Forelimb muscle (tissue), 1 donor: Measurements from ENCODE around the gene METTL9. TPM values are rescaled to one million over a fixed set of nuclear protein-coding genes. Genes with fewer than 3 reads are reported as not detected.
A peak's percentile ranks its signal among the peaks of the same experiment; 100 is the strongest.
"Not testable (repeated sequence)": the region's sequence is repeated elsewhere in the genome, so short reads cannot be mapped to it uniquely, and the experiment has no call there.

Source experiments
- DNase-seq: peaks from one replicate; pipeline ENCODE4 v3.0.0-alpha.2; 2013; ENCODE audit warnings: low read depth
- polyA plus RNA-seq: library from polyadenylated mRNA; unstranded; fragments of 120-200 nt; gene quantifications from one replicate; pipeline ENCODE4 v1.2.1, GENCODE V29; 2013; ENCODE audit not compliant: insufficient read length

The METTL9 gene
- 97.8 TPM for polyA plus RNA-seq

- DNase-seq: peak; percentile 86
Measured at GRCh38 chr16:21599122-21600030, at the start of gene METTL9. Gene METTL9, plus strand, starts transcription at chr16:21599577. Its CDS starts 157 bp downstream, at chr16:21599734.

- not testable (repeated sequence) for DNase-seq
Measured at GRCh38 chr16:21549975-21550374, 49.4 kb upstream of the METTL9 start.

- DNase-seq: not testable (repeated sequence)
Measured at GRCh38 chr16:21550435-21550834, 48.9 kb upstream of the METTL9 start.

GRCh38 chr16:21551076-21551475 lies 48.3 kb upstream of the METTL9 start:
- DNase-seq: not testable (repeated sequence)

- DNase-seq: not testable (repeated sequence)
Measured at GRCh38 chr16:21551600-21551999, 47.8 kb upstream of the METTL9 start.

- DNase-seq: not testable (repeated sequence)
Measured at GRCh38 chr16:21553481-21554296, 45.7 kb upstream of the METTL9 start.

- DNase-seq: no peak
Measured at GRCh38 chr16:21554795-21555585, 44.4 kb upstream of the METTL9 start.

- DNase-seq: not testable (repeated sequence)
Measured at GRCh38 chr16:21555621-21556020, 43.8 kb upstream of the METTL9 start.

- DNase-seq: not testable (repeated sequence)
Measured at GRCh38 chr16:21556026-21556595, 43.3 kb upstream of the METTL9 start.

- DNase-seq: not testable (repeated sequence)
Measured at GRCh38 chr16:21556651-21557241, 42.6 kb upstream of the METTL9 start.

- DNase-seq: no peak
Measured at GRCh38 chr16:21560462-21560861, 38.9 kb upstream of the METTL9 start.

- no peak for DNase-seq
Measured at GRCh38 chr16:21563676-21564075, 35.7 kb upstream of the METTL9 start.

- not testable (repeated sequence) for DNase-seq
Measured at GRCh38 chr16:21564367-21564766, 35.0 kb upstream of the METTL9 start.

- no peak for DNase-seq
Measured at GRCh38 chr16:21565507-21565860, 33.9 kb upstream of the METTL9 start.

- no peak for DNase-seq
Measured at GRCh38 chr16:21565861-21566669, 33.3 kb upstream of the METTL9 start.

- no peak for DNase-seq
Measured at GRCh38 chr16:21566891-21567414, 32.4 kb upstream of the METTL9 start.

GRCh38 chr16:21567496-21567895 lies 31.9 kb upstream of the METTL9 start:
- DNase-seq: not testable (repeated sequence)

GRCh38 chr16:21568502-21569189 lies 30.7 kb upstream of the METTL9 start:
- no peak for DNase-seq

GRCh38 chr16:21570676-21571017 lies 28.7 kb upstream of the METTL9 start:
- no peak for DNase-seq
